H54 (cell line): ENCODE measurements around the gene S100A9.
"Not testable (repeated sequence)": the region's sequence is repeated elsewhere in the genome, so short reads cannot be mapped to it uniquely, and the experiment has no call there.

Experiments used
- DNase-seq: peaks from one replicate; pipeline ENCODE4 v3.0.0; 2011; ENCODE audit warnings: low spot score, mixed read lengths; ENCODE audit not compliant: insufficient read length
- FAIRE-seq: peaks from 3 replicates; lab custom pipeline; 2011; peaks lifted over from hg19 to GRCh38; lab: Jason Lieb, UNC
- POLR2A ChIP-seq: IDR thresholded peaks from 2 replicates; pipeline ENCODE4 v1.6.1; 2011; ENCODE audit warnings: low read depth, mild to moderate bottlenecking, low read length

The S100A9 gene

GRCh38 chr1:153357853-153358690, at the start of gene S100A9:
Gene S100A9 (plus strand): TSS chr1:153357854. CDS start chr1:153358284, 430 bp downstream.
- DNase-seq (no peak), FAIRE-seq (no peak)
- TF ChIP-seq POLR2A: no peak

- no peak for TF ChIP-seq POLR2A
- DNase-seq (no peak), FAIRE-seq (no peak)
Measured at GRCh38 chr1:153308540-153308939, 49.1 kb upstream of the S100A9 start.

- DNase-seq (no peak), FAIRE-seq (no peak)
- no peak for TF ChIP-seq POLR2A
Measured at GRCh38 chr1:153309441-153309840, 48.2 kb upstream of the S100A9 start.

- no peak for TF ChIP-seq POLR2A
- DNase-seq (no peak), FAIRE-seq (no peak)
Measured at GRCh38 chr1:153310526-153310925, 47.1 kb upstream of the S100A9 start.

- DNase-seq: no peak
- TF ChIP-seq POLR2A: no peak
- no peak for FAIRE-seq
Measured at GRCh38 chr1:153312570-153313186, 45.0 kb upstream of the S100A9 start, which contains the start of gene PGLYRP3. Gene PGLYRP3 (minus strand): TSS chr1:153312952. CDS start chr1:153310665, 2,287 bp downstream.

- FAIRE-seq (no peak), DNase-seq (no peak)
- no peak for TF ChIP-seq POLR2A
Measured at GRCh38 chr1:153313288-153313687, 44.4 kb upstream of the S100A9 start.

- not testable (repeated sequence) for FAIRE-seq, DNase-seq
Measured at GRCh38 chr1:153314388-153314787, 43.3 kb upstream of the S100A9 start.

GRCh38 chr1:153316013-153316412, 41.6 kb upstream of the S100A9 start:
- not testable (repeated sequence) for DNase-seq, FAIRE-seq

- FAIRE-seq, DNase-seq: not testable (repeated sequence)
Measured at GRCh38 chr1:153318145-153318544, 39.5 kb upstream of the S100A9 start.

GRCh38 chr1:153322568-153322967, 35.1 kb upstream of the S100A9 start:
- no peak for TF ChIP-seq POLR2A
- no peak for FAIRE-seq
- no peak for DNase-seq

GRCh38 chr1:153324912-153325311, 32.7 kb upstream of the S100A9 start:
- FAIRE-seq (no peak), DNase-seq (no peak)
- no peak for TF ChIP-seq POLR2A

GRCh38 chr1:153333902-153334301, 23.8 kb upstream of the S100A9 start:
- DNase-seq: no peak
- no peak for TF ChIP-seq POLR2A
- no peak for FAIRE-seq

- DNase-seq: no peak
- no peak for TF ChIP-seq POLR2A
- FAIRE-seq: no peak
Measured at GRCh38 chr1:153336650-153337049, 21.0 kb upstream of the S100A9 start.

- FAIRE-seq: no peak
Measured at GRCh38 chr1:153337980-153338853, 19.4 kb upstream of the S100A9 start.

More at GRCh38 chr1:153337980-153338853, 19.4 kb upstream of the S100A9 start:
- DNase-seq: no peak
- no peak for TF ChIP-seq POLR2A
